Posterior vena cava (tissue), 2 donors: ENCODE data around the gene MYL10. TPM values are rescaled to one million over a fixed set of nuclear protein-coding genes. Genes with fewer than 3 reads are reported as not detected.

Experiments
- DNase-seq: peaks from one replicate; pipeline ENCODE4 v3.0.0-alpha.2; 2020; ENCODE audit warnings: low spot score
- intact Hi-C, 2 donors: fragments of 100-400 bp; cut with DNase I; formaldehyde crosslinking; loops; one replicate each; pipeline versions ENCODE4 v1.14.1 to v1.14.2; 2022 to 2023
- total RNA-seq, 2 donors: library from RNA; stranded (reverse); fragmentation: NEBNext Ultra II Directional; extraction: Animal tissue kit (Norgen Biotek cat#: 25700); gene quantifications; one replicate each; pipeline ENCODE4 v1.2.1, GENCODE V29; 2021
- donor health status: DM: yes; HTN: yes; CAD: no.
- donor health status: DM: yes; HTN: yes; CAD: no.

Gene MYL10
- total RNA-seq, 2 donors from 2014 or later = not detected

DNA sequence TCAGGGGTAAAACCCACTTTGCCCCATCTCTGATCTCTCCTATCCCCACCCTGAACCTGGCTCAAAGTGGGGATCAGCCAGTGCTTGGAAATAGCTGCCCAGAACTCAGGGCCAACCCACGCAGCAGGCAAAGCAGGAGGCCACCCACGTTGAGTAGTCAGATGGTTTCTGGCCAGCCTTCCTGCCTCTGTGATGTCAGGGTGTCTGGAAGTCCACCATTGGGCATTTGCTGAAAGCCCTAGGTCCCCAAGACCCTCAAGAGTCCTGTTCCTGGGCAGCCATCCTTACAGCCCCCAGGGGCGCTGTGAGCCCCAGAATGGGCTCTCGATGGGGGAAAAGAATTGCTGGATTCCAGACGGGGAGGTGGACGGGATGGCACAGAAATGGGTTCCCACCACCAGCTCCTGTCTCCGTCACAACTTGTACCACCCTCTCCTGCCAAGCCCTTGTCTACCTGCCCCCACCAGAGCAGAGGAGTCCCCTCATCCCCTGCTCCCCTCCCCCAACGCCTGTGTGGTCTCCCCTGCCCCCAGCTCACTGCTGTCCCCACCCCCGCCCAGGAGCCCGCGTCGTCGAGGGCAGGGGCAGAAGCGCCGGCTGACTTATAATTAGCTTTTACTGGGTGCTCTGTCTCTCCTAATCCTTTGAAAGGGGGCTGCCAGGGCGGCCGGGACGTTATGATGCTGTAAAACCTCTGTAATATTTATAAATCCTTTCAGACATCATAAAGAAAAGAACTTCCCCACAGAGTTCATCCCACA is 3.9 kb downstream of the MYL10 start:
- intact Hi-C loops = no loop called here

DNA sequence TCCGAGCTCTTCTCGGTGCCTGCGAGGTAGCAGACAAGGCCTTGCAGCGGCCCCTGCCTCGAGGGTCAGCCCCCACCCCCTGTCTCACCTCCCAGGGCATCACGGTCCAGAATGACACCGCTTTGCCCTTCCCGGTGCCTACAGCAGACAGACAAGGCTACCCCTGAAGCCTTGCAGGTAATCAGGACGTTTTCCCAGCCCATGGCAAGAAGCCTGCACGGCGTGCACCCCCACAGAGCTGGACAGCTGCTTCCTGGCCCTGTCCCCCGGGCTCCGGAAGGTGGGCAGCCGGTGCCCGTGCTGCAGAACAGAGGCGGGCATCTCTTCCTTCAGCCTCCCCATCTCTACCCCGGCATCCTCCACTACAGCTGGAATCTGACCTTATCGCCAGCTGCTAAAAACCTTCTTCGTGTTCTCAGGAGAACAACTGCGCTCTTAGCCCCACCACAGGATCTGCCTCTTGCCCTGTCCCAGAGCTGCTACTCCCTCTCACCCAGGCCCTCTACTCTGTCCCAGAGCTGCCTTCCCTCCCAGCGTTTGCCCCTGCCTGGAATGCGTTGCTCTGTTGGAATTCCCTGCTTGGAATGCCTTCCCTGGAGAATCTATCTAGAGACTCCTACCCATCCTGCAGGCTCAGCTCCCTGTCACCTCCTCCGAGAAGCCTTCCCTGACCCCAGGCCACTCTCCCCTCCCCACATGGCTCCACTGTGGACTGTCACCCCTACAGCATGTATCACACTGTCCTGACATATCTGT is 4.7 kb downstream of the MYL10 start:
- intact Hi-C loops = no loop called here

More for the DNA sequence above, 3.9 kb downstream of the MYL10 start:
- no peak for DNase-seq

DNA sequence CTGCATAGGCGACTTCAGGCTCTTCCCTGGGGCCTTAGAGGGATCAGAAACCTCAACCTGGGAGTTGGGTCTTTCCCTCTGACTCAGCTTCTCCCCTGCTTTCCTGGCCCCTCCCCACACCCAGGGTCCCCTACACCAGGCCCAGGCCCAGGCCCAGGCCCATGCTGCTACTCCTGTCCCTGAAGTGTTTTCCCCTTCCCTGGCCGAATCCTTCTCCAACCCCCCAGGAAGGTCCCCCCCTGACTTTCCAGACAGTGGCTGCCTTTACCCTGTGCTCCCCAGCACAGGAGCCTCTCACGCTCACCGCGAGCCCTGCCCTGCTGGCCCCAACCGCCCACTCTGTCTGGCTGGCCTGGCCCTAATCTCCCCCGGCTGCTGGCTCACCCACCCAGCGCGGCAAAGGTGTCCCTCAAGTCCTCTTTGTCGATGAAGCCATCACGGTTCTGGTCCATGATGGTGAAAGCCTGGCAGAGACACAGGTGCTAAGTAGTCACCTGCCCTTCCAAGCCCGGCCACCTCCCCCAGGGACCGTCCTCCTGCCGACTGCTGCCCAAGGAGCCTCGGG is 6.4 kb downstream of the MYL10 start:
- intact Hi-C loops = no loop called here
- no peak for DNase-seq

More for the DNA sequence above, 4.7 kb downstream of the MYL10 start:
- no peak for DNase-seq

DNA sequence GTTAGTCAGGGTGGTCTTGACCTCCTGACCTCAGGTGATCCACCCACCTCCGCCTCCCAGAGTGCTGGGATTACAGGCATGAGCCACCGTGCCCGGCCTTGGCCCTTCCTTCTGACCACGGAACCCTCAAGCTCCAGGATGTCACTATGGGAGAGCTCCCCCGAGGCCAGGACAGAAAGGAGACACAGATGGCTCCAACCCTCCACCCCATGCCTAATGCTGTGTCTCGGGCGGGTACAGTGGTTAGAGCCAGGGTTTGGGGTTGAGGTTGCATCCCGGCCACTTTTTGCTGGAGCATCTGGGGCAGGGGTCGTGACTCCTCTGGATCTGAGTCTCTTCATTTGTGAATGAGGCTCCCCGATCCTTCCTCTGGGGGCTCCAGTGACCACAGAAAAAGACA is 8.1 kb downstream of the MYL10 start:
- intact Hi-C loops = no loop called here
- no peak for DNase-seq

DNA sequence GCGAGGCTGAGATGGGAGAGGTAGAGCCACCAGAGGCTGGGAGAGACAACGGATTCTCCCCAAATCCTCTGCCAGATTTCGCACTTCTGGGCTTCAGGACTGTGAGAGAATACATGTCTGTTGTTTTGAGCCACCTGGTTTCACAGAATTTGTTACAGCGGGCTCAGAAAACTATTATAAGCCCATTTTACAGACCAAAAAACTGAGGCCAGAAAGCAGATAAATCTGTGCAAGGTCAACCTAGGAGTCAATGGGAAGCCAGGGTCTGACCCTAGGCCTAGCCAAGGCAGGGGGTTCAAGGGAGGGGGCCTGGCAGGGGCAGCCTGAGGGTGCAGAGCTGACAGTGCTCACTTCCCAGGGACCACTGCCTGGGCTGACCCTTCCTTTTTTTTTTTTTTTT is 8.7 kb downstream of the MYL10 start:
- intact Hi-C loops = no loop called here
- no peak for DNase-seq

DNA sequence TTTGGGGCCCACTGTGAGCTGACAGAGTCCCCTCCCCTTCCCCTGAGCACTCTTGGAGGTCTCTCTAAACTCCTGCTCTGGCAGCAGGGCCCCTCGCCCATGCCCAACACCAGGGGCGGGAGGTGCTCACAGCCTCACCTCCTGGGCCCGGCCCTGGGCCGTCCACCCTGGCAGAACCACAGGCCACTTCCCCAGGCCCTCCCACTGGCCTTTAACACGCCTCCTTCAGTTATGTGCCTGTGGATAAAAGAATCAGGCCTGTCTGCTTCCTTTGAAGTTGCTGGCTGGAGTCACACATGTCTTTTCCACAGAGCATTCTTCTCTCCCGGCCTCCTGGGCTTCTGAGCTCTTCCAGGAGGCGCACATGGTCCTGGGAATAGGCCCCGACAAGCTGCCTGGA is 10.2 kb downstream of the MYL10 start:
- intact Hi-C loops = loop anchor here in 1 of 2 donors (10.0 kb wide), 1 partner anchor 516 kb away; no protein-coding TSS in a partner anchor
- DNase-seq = no peak

DNA sequence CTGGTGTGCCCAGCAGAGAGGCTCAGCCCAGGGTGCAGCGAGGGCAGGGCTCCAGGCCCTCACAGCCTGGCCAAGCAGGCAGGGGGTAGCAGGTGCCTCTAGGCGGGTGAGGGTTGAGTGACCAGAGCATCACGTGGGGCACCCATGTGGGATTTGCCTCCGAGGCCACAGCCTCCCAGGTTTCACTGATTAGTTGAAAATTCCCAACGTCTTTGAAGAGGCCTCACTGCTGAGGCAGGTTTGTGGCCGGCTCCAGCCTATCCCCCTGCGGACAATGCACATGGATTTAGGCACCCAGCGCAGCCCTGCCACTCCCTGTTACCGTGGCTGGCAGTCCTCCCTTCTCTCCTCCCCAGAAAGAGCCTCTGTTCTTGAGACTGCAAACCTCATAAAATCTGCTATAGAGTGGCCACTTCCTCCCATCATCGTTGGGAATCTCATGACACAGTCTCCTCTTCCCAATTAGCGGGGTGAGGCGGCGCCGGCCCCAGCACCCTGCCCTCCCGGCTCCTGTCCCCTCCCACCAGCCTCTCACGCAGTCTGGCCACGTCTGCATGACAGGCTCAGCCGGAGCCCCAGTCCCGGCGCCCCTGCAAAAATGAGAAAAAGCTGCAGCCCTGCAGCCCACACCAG is 10.8 kb downstream of the MYL10 start:
- intact Hi-C loops = loop anchor here in 1 of 2 donors (10.0 kb wide), 1 partner anchor 516 kb away; no protein-coding TSS in a partner anchor
- no peak for DNase-seq

DNA sequence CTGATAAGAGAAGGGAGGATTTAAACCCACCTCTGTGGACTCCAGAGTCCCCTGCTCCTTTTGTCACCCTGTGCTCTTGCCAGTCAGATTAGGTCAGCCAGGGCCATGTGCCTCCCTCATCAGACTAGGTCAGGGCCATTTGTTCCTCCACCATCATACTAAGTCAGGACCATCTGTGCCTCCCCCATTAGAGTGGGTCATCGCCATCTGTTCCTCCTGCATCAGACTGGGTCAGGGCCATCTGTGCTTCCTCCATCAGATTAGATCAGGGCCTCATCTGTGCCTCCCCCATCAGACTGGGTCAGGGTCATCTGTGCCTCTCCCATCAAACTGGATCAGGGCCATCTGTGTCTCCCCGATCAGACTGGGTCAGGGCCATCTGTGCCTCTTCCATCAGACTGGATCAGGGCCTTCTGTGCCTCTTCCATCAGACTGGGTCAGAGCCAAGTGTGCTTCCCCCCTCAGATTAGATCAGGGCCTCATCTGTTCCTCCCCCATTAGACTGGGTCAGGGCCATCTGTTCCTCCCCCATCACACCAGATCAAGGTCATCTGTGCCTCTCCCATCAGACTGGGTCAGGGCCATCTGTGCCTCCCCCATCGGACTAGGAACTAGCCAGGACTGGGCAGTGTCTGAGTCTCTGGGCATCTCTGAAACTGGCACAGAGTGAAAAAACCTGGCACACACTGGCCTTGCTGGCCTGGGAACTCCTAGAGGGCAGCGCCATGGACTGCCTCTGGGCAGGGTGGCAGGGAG is 11.5 kb downstream of the MYL10 start:
- intact Hi-C loops = loop anchor here in 1 of 2 donors (10.0 kb wide), 1 partner anchor 517 kb away; no protein-coding TSS in a partner anchor
- DNase-seq = no peak

DNA sequence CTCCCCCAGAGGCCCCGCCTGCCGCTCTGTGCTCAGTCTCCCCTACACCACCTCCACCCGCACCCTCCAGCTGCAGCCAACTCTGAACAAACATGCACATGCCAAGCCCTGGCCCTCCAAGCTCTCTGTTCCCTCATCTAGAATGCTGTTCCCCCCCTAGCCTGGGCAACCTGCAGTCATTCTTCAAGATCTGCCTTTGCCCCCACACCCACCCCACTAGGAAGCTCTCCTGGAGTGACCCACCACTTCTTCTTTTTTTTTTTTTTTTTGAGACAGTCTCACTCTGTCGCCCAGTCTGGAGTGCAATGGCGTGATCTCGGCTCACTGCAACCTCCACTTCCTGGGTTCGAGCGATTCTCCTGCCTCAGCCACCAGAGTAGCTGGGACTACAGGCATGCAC is 13.7 kb downstream of the MYL10 start:
- no peak for DNase-seq
- intact Hi-C loops = loop anchor here in 1 of 2 donors (10.0 kb wide), 1 partner anchor 519 kb away; no protein-coding TSS in a partner anchor

DNA sequence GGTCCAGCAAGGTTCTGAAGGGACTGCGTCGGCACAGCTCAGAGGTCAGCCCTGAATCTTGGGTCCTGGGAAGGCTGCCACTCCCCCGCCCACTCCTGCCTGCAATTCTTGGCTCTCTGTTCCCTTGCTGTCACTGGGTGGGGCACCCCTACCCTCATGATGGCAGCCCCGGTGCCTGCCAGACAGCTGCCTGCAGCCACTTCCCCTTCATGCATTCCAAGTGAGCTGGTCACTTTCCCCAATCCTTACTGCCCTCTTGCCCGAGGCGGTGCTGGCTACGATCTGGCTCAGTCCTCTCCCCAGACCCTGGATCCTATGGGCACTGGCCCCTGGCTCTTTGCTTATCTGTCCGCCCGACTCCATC is 14.2 kb downstream of the MYL10 start:
- no peak for DNase-seq
- intact Hi-C loops = loop anchor here in 1 of 2 donors (10.0 kb wide), 1 partner anchor 520 kb away; no protein-coding TSS in a partner anchor

DNA sequence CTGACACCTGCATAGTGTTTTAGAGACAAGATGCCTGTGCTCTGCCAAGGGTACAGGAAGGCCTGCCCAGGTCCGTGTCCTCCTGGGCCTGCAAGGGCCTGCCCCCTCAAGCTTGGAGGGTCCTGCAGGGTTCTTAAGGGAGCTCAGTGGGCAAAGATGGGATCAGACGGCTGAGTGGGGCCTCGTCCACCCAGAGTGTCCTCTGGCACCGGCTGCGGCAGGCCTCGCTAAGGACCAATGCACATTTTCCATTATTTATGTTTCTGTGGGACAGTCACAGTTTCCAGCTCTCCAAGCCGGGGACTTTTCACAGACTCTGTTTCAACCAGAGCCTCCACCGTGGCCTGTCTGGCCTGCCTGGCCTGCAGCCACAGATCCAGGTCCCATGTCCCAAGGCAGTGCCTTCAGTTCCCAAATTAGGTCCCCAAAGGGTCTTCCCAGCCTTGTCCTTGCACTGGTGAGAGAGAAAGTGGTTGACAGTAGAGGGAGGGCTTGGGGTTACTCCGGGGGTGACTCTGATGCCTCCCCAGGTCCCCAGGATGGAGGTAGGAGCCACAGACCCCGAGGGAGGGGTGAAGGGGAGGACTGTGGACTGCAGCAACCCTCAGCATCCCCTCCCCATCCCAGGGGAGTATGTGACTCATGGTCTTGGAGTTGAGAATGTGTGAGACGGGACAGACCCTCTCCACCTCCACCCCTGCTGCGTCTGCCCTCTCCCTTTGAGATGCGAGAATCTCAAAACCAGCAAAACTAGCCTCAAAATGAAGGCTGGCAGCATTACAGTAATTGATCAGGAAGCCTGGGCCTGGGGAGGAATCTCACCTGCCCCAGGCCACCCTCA is 14.8 kb downstream of the MYL10 start:
- DNase-seq = no peak
- intact Hi-C loops = loop anchor here in 1 of 2 donors (10.0 kb wide), 1 partner anchor 520 kb away; no protein-coding TSS in a partner anchor

DNA sequence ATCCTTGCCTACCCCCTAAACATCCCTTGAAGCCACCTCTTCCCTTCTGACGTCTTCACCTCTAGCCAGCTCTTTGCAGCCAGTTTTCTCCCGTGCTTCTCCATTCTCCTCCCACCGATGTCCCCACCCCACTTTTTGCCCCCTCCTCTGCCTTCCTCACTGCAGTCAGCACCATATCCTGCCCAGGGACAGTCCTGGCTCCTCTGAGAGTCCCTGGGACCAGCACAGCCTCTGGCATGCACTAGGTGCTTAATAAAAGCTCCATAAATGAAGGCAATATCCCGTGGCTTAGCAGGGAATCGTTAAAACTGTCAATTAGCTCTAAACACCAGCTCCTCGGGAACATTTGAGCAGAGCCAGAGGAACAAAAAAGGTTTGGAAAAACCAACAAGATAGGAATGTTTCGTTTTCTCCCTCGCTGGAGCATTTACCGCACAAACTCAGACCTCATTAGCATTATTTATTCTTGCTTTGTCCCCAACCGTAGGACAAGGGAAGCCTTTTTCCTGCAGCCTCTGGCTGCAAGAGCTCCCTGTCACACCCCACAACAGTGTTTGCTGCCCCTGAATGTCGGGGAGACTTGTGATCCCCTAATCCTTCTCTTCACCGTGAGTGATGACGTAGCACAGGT is 16.1 kb downstream of the MYL10 start:
- intact Hi-C loops = loop anchor here in 1 of 2 donors (10.0 kb wide), 1 partner anchor 522 kb away; no protein-coding TSS in a partner anchor
- DNase-seq = no peak

DNA sequence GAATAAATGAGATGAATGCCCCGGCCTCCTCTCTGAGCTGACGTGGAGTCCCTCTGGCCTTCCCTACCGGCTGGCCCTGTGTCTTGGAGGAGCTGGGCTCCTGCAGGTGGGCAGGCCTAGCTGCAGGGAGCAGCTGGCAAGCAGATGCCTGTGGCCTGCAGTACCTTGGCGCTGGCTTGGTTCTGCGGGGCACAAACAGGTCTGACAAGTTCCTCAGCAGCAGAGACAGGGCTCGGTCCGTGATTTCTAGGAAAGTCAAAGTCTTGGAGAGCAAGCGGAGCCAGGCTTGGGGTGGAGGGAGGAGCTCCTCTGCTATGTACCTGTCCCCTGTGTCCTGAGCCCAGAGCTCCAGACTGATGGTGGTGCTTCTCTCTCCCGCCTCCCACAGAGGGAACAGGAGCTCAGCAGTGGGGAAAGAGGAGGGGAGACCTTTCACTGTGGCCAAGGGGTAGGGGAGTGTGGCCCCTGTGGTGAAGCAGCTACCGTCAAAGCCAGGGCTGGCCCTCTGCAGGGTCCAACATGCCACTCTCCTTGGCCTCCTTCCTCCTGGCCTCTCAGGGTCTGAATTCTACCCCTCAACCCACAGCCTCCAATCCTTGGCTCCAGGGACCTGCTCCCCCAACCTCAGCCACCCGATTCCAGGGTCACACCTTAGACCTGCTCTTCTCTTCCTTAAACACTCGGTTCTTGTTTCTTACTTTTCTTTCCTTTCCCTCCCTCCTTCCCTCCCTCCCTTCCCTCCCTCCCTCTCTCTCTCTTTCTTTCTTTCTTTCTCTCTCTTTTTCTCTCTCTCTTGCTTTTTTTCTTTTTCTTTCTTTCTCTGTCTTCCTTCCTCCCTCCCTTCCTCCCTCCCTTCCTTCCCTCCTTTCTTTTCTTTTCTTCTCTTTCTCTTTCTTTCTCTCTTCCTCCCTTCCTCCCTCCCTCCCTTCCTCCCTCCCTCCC is 20.1 kb downstream of the MYL10 start:
- no peak for DNase-seq
- intact Hi-C loops = loop anchor here (10.0 kb wide), 2 partner anchors 76 to 206 kb away; partner anchors contain the start of gene CUX1 (in 1 of the 2)

DNA sequence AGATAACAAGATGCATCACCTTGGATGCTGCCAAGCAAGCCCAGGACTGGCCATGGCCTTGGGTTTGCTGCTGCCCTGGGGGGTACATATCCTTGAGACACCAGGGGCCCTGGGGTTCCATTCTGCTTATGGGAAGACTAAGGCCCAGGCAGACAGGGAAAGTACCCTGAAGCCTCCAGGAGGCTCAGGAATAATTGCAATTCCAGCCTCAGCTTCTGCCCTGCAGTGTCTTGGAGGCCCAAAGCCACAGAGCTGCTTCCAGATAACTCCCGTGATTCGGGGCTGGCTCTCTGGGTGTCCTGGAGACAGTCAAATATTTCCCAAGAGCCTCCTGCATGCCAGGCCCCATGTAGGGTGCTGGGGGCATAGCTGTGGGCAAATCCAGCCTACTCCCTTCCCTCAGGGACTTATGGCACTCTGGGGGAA is 22.6 kb downstream of the MYL10 start:
- intact Hi-C loops = loop anchor here (10.0 kb wide), 2 partner anchors 78 to 208 kb away; partner anchors contain the start of gene CUX1 (in 1 of the 2)
- DNase-seq = no peak

DNA sequence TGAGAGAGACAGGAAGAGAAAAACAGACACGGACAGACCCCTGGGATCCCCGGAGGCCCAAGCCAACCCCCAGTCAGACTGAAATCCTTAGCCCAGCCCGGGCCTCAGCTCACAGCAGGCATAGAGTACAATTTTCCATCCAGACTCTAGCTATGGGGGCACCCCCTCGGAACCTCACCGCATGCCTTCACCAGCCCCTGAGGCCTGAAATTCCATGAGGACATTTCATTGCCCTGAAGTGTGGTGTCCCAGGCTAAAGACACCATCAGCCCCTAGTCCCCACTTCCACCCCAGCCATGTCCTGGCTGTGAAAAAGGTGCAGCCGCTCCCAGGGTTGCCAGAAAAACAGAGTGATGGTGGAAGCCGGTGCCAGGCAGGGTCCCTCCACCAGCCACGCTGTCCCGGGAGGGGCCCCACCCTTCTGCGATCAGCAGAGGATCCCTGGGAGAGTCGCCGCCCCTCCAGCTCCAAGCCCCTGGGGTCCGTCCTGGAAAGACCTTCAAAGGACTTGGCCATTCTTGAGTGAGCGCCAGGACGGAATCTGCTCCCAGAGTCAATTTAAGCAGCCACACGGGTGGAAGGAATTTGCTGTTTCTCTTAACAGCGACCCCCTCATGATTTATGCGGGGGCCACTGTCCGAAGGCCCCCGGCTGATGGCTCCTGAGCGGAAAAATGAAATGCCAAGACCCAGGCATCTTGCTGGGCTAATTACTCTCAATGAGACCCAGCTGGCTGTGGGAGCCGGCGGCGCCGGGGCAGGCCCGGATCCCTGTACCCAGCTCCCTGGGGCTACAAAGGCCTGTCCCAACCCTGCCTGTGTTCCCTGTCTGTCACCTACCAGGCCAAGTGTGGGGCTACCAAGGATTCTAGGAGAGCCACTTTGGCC is 23.2 kb downstream of the MYL10 start:
- intact Hi-C loops = loop anchor here (10.0 kb wide), 2 partner anchors 79 to 209 kb away; partner anchors contain the start of gene CUX1 (in 1 of the 2)
- no peak for DNase-seq
